ENCODE measurements around the gene SKIC8.

GRCh38 chr15:78251136-78251535, 48.3 kb downstream of the SKIC8 start:
- no peak for TF ChIP-seq SNAPC2 (CRISPR knock-in tag; IDR thresholded peaks at IDR 0.05)
- no peak for TF ChIP-seq HNF4A (CRISPR knock-in tag; IDR thresholded peaks at IDR 0.05)
- TF ChIP-seq CTCF (CRISPR knock-in tag; IDR thresholded peaks at IDR 0.05), result no peak
- no peak for TF ChIP-seq ZNF512 (CRISPR knock-in tag; IDR thresholded peaks at IDR 0.05)
- TF ChIP-seq ZSCAN22 (CRISPR knock-in tag; IDR thresholded peaks at IDR 0.05), result no peak
- TF ChIP-seq HMGXB4 (CRISPR knock-in tag; IDR thresholded peaks at IDR 0.05; ENCODE audit: borderline replicate concordance in 1 of 2, low read depth in 1 of 2), result no peak
- TF ChIP-seq ZNF335 (CRISPR knock-in tag; IDR thresholded peaks at IDR 0.05), result no peak
- no peak for TF ChIP-seq ZBTB33 (CRISPR knock-in tag; IDR thresholded peaks at IDR 0.05)
- no peak for TF ChIP-seq HDAC6 (IDR thresholded peaks at IDR 0.05; ENCODE audit: low read depth, low read length)
